ENCODE data around the gene ALDH3B1.

The ALDH3B1 gene

DNA sequence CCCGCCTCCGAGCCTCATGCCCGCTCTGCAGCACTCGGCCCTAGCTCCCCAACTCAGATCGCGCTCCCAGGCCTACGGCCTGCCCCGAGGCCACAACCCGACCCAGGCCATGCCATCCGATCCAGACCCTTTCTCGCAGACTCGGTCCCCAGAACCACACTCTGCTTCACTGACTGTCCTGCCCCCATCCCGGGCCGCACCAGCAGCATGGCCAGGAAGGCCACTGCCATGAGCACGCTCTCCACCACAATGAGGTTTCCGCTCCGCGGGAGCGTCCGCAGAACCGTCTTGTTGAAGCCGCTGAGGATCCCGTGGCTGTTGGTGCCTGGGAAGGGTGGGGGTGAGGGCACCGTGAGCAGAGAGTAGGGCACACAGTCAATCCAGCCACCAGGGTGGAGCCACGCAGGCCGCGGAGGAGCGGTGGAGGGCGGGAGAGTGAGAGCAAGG lies 12.6 kb upstream of the ALDH3B1 start:
- DNase-seq = no peak

DNA sequence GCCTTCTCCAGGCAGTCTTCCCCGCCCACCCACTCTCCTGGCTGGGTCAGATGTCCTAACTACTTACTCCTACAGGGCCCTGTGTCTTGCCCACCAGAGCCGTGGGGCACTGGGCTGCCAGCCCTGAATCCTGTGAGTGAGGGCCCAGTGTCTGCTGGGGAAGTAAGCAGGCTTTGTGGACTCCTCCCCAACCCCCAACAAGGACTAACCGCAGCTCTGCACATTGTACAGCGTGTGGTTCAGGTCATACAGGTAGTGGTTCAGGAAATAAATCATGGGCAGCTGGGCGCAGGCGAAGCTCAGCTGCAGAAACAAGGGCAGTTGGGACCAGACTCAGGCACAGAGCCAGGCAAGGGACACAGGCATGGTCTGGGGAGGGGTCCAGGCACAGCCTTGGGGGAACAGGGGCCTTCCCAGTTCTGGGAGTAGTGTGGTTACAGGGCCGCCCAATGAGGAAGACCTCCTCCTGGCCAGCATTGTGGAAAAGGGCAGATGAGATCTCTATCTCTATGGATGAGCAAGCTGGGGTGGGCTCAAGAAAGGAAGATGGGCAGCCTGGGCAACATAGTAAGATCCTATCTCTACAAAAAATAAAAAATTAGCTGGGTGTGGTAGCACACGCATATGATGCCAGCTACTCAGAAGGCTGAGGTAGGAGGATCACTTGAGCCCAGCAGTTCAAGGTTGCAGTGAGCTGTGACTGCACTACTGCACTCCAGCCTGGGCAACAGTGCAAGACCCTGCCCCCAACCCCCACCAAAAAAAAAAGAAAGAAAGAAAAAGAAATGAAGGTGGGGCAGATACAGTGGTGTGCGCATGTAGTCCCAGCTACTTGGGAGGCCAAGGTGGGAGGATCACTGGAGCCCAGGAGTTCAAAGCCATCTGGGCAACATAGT lies 11.7 kb upstream of the ALDH3B1 start:
- DNase-seq = peak; percentile 54

DNA sequence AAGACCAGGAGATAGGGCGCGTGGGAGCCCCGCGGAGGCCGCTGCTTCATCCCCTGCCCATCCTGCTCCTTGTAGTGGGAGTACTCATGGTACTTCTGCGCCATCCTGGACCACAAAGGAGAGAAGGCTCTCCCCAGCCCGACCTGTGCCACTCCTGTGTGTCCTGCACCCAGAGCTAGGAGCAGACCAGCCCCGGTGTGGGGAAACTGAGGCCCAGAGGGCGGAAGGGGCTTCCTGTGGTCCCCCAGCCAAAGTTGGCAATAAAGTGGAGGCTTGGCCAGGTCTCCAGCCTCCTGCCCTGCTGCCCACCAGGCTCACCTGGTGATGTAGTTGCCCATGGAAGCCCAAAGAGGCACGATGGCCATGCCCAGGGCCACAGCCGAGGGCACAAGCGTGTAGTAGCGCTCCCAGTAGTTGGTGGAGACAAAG lies 10.9 kb upstream of the ALDH3B1 start:
- DNase-seq = no peak

DNA sequence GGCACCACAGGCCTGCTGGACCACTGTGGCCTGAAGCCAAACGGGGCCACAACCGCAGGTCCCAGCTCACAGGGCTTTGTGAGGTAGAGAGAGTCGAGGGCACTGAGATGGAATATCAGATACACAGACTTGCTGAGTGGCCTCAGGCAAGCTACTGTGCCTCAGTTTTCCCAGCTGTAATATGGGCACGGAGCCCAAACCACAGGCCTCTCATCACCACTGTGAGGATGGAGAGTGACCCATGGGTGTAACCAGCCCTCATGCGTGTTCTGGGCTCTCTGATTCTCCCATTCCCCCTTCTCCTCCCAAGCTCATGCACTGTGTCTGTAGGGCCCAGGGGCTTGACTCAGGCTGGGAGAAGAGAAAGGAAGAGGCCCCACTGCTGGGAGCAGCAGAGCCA lies 10.4 kb upstream of the ALDH3B1 start:
- DNase-seq = no peak

GRCh38 chr11:68002575-68002937 lies 7.6 kb upstream of the ALDH3B1 start:
- DNase-seq = no peak

DNA sequence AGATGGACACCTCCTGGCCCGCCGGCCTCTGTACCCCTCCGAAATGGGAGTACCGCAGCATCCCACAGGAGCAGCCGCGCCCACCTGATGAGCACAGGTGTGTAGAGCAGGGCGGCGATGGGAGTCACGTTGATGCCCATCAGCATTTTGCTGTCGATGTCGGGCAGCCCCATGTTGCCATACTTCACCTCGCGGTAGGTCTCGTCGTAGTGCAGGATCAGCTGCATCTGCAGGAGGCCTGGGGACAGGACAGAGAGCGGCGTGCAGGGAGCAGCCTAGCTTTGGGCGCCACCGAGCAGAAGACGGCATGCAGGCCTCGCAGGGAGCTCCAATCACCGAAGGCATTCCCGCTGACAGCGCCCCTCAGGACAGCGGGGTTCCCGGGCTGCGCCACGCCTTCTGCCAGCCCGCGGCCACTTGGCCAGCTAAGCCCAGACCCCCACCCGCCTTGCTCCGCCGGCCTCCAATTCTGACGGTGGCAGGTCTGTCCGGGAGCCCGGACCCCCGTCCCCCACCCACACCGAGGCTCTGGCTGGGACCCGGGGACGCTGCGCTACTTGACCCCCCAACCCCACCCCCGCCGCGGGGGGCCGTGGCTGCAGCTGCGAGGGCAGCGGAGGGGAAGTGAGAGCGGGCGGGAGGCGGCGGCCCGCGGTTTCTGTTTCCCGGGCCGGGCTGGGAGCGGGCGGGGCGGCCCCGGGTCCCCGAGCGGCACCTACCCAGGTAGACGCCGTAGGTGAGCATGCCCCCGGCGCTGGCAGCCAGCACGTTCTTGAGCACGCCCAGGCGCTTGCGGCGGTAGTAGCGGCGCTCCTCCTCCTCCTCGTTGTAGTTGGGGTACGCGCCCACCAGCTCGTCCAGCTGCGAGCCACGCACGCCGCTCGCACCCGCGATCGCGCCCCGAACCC lies 6.9 kb upstream of the ALDH3B1 start:
- DNase-seq = peak; percentile 57

GRCh38 chr11:68003846-68004550 lies 6.1 kb upstream of the ALDH3B1 start, which contains the start of gene UNC93B1:
UNC93B1 (minus strand) TSS chr11:68004097; CDS start chr11:68004043, 54 bp downstream.
- peak; percentile 95 for DNase-seq

DNA sequence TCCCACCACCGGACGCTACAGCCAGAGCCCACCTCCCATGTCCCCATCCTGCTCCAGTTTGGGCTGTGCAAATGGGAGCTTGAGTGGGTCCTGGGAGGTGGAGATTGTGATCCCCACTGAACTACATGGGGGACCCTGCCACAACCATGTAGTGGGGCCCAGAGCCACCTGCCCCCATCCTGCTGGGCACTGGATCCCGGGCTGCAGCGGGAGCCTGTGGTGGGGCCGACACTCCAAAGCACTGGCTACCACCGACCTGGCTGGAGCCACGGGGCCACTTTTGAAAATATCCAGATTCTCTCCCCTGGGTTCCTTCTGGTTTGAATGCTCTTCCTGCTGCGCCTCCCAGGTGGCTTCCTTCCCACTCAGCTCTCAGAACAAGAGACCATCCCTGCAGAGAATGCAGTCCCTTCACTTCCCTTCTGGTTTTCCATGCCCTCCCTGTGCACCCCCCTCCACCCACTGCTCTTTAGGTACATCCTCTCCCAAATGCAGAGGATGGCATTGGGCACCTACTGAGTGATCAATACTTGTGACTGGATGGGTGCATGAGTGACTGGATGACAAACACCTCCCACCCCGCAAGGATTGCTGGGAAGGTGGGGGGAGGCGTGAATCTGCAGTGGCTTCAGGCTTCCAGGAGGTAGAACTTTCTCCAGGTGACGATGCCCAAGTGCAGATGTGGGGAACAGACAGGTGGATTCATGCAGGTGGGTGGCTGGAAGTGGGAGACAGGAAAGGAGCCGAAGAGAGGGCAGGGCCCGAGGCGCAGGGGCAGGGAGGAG lies 5.4 kb upstream of the ALDH3B1 start:
- DNase-seq = no peak

DNA sequence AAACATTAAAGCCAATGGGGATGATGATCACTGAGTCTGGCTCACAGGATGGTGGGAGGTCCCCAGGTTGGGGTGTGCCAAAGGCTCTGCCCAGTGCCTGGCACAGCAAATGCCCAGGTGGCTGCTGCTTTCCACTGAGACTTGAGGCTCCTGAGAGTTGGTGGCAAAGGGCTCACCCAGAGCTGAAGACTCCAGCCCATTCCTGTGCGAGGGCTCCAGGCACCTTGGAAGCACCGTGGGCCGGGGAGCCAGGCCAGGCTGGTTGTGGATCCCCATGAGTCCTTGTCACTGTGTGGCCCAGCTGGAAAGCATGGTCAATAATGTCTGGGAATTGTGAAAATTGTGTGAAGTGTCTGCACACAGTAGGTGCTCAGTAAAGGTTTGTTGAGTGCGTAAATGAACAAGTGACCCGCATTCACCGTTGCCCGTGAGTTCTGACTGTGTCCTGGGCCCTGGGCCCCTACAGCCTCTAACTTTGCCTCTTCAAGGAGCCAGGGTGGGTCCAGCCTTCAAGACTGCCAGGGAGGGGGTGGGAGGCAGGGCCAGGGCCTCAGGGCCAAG lies 3.4 kb upstream of the ALDH3B1 start:
- no peak for DNase-seq

- no peak for DNase-seq
Observed at GRCh38 chr11:68007498-68008380, 2.4 kb upstream of the ALDH3B1 start.

- DNase-seq = peak; percentile 86
Observed at GRCh38 chr11:68008381-68009337, 1.5 kb upstream of the ALDH3B1 start.

DNA sequence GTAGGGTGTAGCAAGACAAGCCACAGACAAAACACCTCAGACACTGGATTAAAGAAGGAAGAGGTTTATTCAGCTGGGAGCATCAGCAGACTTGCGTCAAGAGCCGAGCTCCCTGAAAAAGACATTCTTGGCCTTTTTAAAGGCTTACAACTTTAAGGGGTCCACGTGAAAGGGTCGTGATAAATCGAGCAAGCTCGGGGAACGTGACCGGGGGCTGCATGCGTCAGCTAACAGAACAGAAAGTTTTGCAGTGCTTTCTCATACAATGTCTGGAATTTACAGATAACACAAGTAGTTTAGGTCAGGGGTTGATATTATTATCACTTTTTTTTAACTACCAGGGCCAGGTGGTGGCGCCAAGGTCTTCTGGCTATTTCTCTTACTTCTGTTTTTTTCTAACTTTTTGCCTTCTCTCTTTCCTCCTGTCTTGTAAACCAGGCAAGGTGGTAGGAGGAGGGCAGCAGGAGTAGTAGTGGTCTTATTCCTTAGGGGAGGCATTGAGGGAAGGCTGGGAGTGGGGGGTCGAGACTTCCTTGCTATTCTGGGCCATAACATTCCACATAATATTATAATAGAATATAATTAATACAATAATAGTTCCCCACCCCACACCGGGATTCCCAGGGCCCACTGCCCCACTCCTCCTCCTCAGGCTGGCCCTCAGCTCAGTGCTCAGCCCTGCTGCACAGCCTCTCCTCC lies 587 bp upstream of the ALDH3B1 start:
- peak; percentile 94 for DNase-seq

GRCh38 chr11:68011051-68011943 lies 1.2 kb downstream of the ALDH3B1 start:
- DNase-seq = peak; percentile 74

GRCh38 chr11:68012044-68012842 lies 2.1 kb downstream of the ALDH3B1 start:
- peak; percentile 49 for DNase-seq

- DNase-seq = no peak
Observed at GRCh38 chr11:68012843-68013610, 2.9 kb downstream of the ALDH3B1 start.

DNA sequence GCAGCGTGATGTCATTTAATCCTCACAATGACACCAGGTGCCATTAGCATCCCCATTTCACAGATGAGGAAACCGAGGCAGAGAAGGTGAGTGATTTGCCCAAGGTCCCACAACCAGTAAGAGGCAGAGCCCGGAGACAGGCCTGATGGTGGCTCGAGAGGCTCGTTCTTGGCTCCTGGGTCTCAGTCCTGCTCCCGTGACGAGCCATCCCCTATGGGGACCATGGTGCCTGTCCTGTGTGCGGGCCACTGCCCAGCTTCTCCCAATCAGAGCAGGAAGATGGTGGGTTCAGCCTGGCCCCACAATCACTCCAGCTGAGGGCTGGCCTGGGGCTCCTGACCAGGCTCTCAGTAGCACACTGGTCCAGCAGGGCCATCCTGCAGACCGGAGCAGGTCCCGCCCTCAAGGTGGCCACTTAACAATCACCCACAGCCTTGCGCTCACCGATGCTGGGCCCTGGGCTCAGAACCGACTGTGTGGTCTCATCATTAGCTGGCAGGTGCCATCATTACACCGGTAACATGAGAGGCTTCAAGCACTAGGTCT lies 3.6 kb downstream of the ALDH3B1 start:
- no peak for DNase-seq
